ENCODE results near the gene VPS52. TPM values are rescaled to one million over a fixed set of nuclear protein-coding genes. Genes with fewer than 3 reads are reported as not detected.

The VPS52 gene
- total RNA-seq, 1 experiment from 2014 or later = 47.1 TPM

- H3K4me3 Mint-ChIP-seq = peak within 1 kb of the TSS; percentile 83 to 97
- Histone ChIP-seq H2BK20ac (ENCODE audit: low read depth, low read length, poor library complexity, severe bottlenecking) (no peak within 1 kb of the TSS), H3K4me1 (ENCODE audit: insufficient read depth, low read length) (no peaks in the 10 kb centered on the region), H3K4me2 (ENCODE audit: insufficient read depth, insufficient read length, low read length) (peak within 1 kb of the TSS; percentile 92), H3K56ac (ENCODE audit: insufficient read length, low read depth, low read length) (no peak within 1 kb of the TSS), H4K20me1 (ENCODE audit: control insufficient read depth, insufficient read depth, insufficient read length) (no peaks in the 10 kb centered on the region), H3K4ac (ENCODE audit: low read depth, low read length) (no peak within 1 kb of the TSS), H3K9ac (ENCODE audit: extremely low read depth, insufficient read length, low read length) (peak within 1 kb of the TSS; percentile 61), H2AK5ac (ENCODE audit: insufficient read length, low read length) (no peak within 1 kb of the TSS), H3K27me3 (ENCODE audit: insufficient read depth, low read length) (no peaks in the 10 kb centered on the region), H2BK12ac (ENCODE audit: insufficient read length, low read depth, low read length) (no peak within 1 kb of the TSS), H4K8ac (replicated peaks; ENCODE audit: insufficient read length, low read depth, low read length) (no peak within 1 kb of the TSS), H2BK15ac (ENCODE audit: low read depth, low read length) (no peak within 1 kb of the TSS), H2BK120ac (ENCODE audit: low read depth, low read length, poor library complexity, severe bottlenecking) (no peak within 1 kb of the TSS), H3K79me1 (ENCODE audit: insufficient read depth, low read depth, low read length, poor library complexity, severe bottlenecking) (no peaks in the 10 kb centered on the region), H4K91ac (ENCODE audit: insufficient read length, low read depth, low read length) (no peak within 1 kb of the TSS), H3K14ac (ENCODE audit: insufficient read depth, low read length) (peak within 1 kb of the TSS; percentile 69; the same call in 1 of the 2 replicates), H3K23ac (ENCODE audit: insufficient read length, low read depth, low read length) (no peak within 1 kb of the TSS), H3K18ac (ENCODE audit: insufficient read length, low read depth, low read length) (peak within 1 kb of the TSS; percentile 85), H3K9me3 (ENCODE audit: control insufficient read depth, low read depth, low read length) (no peaks in the 10 kb centered on the region), H3K27ac (ENCODE audit: insufficient read length, low read depth, low read length) (no peak within 1 kb of the TSS), H3K23me2 (ENCODE audit: insufficient read length, low read depth, low read length, poor library complexity, severe bottlenecking) (peaks cover 31% of the 10 kb centered on the region), H3T11ph (ENCODE audit: low read length) (no peak within 1 kb of the TSS), H2AFZ (ENCODE audit: low read length) (no peak within 1 kb of the TSS), H3K79me2 (ENCODE audit: insufficient read depth, low read length) (no peaks in the 10 kb centered on the region; the same call in 1 of the 2 replicates), H2BK5ac (ENCODE audit: insufficient read length, low read length) (no peak within 1 kb of the TSS), H4K5ac (ENCODE audit: insufficient read length, low read depth, low read length) (no peak within 1 kb of the TSS)
- WGBS (ENCODE audit: extremely low coverage, insufficient read length, low lambda C conversion rate) = no CpG with 5 or more reads among the region's 47 CpGs
- peaks cover 2 to 21% (median 13%) of the 10 kb centered on the region in 3 experiments; a peak in 5 of 7 replicates for H3K36me3 Mint-ChIP-seq (ENCODE audit: insufficient read depth in 1 of 3, low read depth in 3 of 3)
- H3K9me3 Mint-ChIP-seq = no peaks in the 10 kb centered on the region
- no peak for TF ChIP-seq CTCF (conservative IDR thresholded peaks at IDR 0.05)
- peak within 1 kb of the TSS; percentile 41 to 95 (median 59); a peak in 4 of 7 replicates for H3K27ac Mint-ChIP-seq
- peak; percentile 64 for DNase-seq
- peaks cover 38 to 43% of the 10 kb centered on the region in 2 experiments for H3K4me1 Mint-ChIP-seq
- H3K27me3 Mint-ChIP-seq (ENCODE audit: low read depth) = no peaks in the 10 kb centered on the region; the same call in 1 of the 2 replicates
Observed at GRCh38 chr6:33313709-33314514, 42.2 kb upstream of the VPS52 start, which contains the start of gene TAPBP. Gene TAPBP, minus strand, starts transcription at chr6:33314078. Its CDS starts 37 bp downstream, at chr6:33314041.
